OCI-LY3 (cell line): ENCODE data around the gene UNC93B1.

Experiments used
- EZH2phosphoT487 ChIP-seq: fragments of 200-600 bp; shearing (Covaris generic); IDR thresholded peaks from 2 replicates; pipeline ENCODE4 v1.6.1; 2018; ENCODE audit warnings: antibody characterized with exemption, mixed run types, low read depth
- TF ChIP-seq, protein P1 (sequence below): fragments of 200-600, 300-600 bp; sonication (generic); IDR thresholded peaks from 2 replicates; pipeline ENCODE4 v1.5.1; 2014; ENCODE audit warnings: antibody characterized with exemption, low read length, low read depth

DNA sequence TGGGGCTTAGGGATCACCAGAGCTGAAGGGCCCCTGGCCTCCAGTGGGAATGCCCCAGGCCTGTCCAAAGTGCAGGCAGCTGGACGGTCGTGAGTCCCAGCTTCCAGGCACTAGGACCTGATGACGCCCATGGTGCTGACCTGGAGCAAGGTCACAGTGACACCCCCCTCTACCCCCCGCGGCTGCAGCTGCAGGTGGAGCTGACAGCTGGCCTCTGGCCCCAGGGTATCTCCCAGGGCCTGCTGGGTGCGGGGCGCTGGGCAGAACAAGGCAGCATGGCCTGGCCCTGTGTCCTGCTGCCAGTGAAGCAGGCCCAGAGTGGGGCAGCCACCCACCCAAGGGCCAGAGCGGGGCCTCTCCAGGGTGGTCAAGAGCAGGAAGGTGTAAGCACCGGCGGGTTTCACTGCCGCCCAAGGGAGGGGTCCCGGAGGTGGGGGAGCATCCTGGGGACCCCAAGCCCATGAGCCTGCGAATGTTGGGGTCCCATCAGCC, 34.4 kb upstream of the UNC93B1 start:
- TF ChIP-seq EZH2phosphoT487: no peak
- TF ChIP-seq, protein P1, sequence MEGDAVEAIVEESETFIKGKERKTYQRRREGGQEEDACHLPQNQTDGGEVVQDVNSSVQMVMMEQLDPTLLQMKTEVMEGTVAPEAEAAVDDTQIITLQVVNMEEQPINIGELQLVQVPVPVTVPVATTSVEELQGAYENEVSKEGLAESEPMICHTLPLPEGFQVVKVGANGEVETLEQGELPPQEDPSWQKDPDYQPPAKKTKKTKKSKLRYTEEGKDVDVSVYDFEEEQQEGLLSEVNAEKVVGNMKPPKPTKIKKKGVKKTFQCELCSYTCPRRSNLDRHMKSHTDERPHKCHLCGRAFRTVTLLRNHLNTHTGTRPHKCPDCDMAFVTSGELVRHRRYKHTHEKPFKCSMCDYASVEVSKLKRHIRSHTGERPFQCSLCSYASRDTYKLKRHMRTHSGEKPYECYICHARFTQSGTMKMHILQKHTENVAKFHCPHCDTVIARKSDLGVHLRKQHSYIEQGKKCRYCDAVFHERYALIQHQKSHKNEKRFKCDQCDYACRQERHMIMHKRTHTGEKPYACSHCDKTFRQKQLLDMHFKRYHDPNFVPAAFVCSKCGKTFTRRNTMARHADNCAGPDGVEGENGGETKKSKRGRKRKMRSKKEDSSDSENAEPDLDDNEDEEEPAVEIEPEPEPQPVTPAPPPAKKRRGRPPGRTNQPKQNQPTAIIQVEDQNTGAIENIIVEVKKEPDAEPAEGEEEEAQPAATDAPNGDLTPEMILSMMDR: no peak
